ENCODE data around the gene PDCD7. TPM values are rescaled to one million over a fixed set of nuclear protein-coding genes. Genes with fewer than 3 reads are reported as not detected.

The PDCD7 gene
- total and polyA plus RNA-seq, 2 of the 4 experiments (the other 2 are of a cell fraction), result 4.7 to 12.3 TPM

GRCh38 chr15:65172531-65172930, 38.9 kb upstream of the PDCD7 start:
- Histone ChIP-seq H3K4ac (ENCODE audit: low read depth, low read length) (no peak overlapping the region), H3K4me3 (ENCODE audit: insufficient read depth, low read depth, low read length) (no peak overlapping the region), H3K18ac (ENCODE audit: low read depth, low read length) (no peak overlapping the region), H2AFZ (replicated peaks; ENCODE audit: low read length, poor library complexity) (no peak overlapping the region), H4K8ac (ENCODE audit: low read depth in 2 of 2, low read length in 2 of 2) (no peak overlapping the region), H2AK5ac (ENCODE audit: low read depth, low read length) (no peak overlapping the region), H3K4me1 (ENCODE audit: control insufficient read depth, insufficient read depth, low read length) (no peaks in the 10 kb centered on the region), H3K4me2 (ENCODE audit: low read depth, low read length) (no peak overlapping the region), H3K79me1 (ENCODE audit: low read depth in 1 of 2, low read length in 2 of 2) (peaks cover 26 to 42% of the 10 kb centered on the region in 2 experiments), H3K23ac (ENCODE audit: low read depth, low read length) (no peak overlapping the region), H2BK20ac (ENCODE audit: low read depth, low read length) (no peak overlapping the region), H3K56ac (ENCODE audit: extremely low read depth, insufficient read depth, low read length) (no peak overlapping the region), H3K14ac (replicated peaks; ENCODE audit: low read depth, low read length) (no peak overlapping the region), H2BK15ac (ENCODE audit: low read depth, low read length) (no peak overlapping the region), H4K91ac (ENCODE audit: insufficient read depth, low read depth, low read length) (no peak overlapping the region), H3K9me1 (ENCODE audit: insufficient read depth, low read length) (peaks cover 6% of the 10 kb centered on the region), H3K9ac (ENCODE audit: low read depth, low read length) (no peak overlapping the region), H4K5ac (ENCODE audit: low read depth, low read length) (no peak overlapping the region), H2BK120ac (ENCODE audit: low read depth, low read length) (no peak overlapping the region), H2AK9ac (replicated peaks; ENCODE audit: low read depth, low read length, poor library complexity) (peak overlapping the region; percentile 61), H4K20me1 (ENCODE audit: insufficient read depth, low read length) (peaks cover 11% of the 10 kb centered on the region), H3K27ac (ENCODE audit: insufficient read depth, low read length) (no peak overlapping the region), H3K36me3 (ENCODE audit: control insufficient read depth, insufficient read depth, low read length) (peaks cover 40% of the 10 kb centered on the region), H3K27me3 (ENCODE audit: control insufficient read depth, insufficient read depth, low read length) (no peaks in the 10 kb centered on the region), H2BK5ac (ENCODE audit: low read depth, low read length, poor library complexity, severe bottlenecking) (no peak overlapping the region), H3K9me3 (ENCODE audit: control insufficient read depth, insufficient read depth, low read length) (no peaks in the 10 kb centered on the region)
- ChIA-PET CTCF (no interaction called here), POLR2A (ENCODE audit: unreplicated experiment) (no interaction called here)
- TF ChIP-seq POLR2A (IDR thresholded peaks at IDR 0.05; ENCODE audit: low read depth, low read length) (no peak), MAFK (IDR thresholded peaks at IDR 0.05; ENCODE audit: low read depth, low read length) (no peak), BHLHE40 (IDR thresholded peaks at IDR 0.05; ENCODE audit: low read depth, low read length) (no peak), RFX5 (IDR thresholded peaks at IDR 0.05; ENCODE audit: low read depth, low read length) (no peak), RCOR1 (IDR thresholded peaks at IDR 0.05; ENCODE audit: insufficient replicate concordance, low read length) (no peak)
- TF ChIP-seq, protein P1, sequence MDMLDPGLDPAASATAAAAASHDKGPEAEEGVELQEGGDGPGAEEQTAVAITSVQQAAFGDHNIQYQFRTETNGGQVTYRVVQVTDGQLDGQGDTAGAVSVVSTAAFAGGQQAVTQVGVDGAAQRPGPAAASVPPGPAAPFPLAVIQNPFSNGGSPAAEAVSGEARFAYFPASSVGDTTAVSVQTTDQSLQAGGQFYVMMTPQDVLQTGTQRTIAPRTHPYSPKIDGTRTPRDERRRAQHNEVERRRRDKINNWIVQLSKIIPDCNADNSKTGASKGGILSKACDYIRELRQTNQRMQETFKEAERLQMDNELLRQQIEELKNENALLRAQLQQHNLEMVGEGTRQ (IDR thresholded peaks at IDR 0.05; ENCODE audit: low read depth, low read length), result no peak
- dilution Hi-C loops (cut with HindIII; ENCODE audit: low sequenced_read_pairs, unreplicated experiment) (no loop called here), in situ Hi-C loops (cut with MboI; ENCODE audit: low sequenced_read_pairs) (no loop called here), intact Hi-C loops (cut with micrococcal nuclease) (no loop called here)
- no CpG with 5 or more reads among the region's 5 CpGs for WGBS, 2 experiments (ENCODE audit: extremely low coverage in 2 of 2, insufficient read length in 1 of 2)
- DNase-seq (no peak), ATAC-seq (ENCODE audit: low read depth) (no peak)
- no TSS peak for BruUV-seq (replicated peaks)
